Tongue (tissue), 2 donors: ENCODE measurements around the gene NHLRC3. TPM values are rescaled to one million over a fixed set of nuclear protein-coding genes. Genes with fewer than 3 reads are reported as not detected.
"Not testable (repeated sequence)": the region's sequence is repeated elsewhere in the genome, so short reads cannot be mapped to it uniquely, and the experiment has no call there.

Experiments
- DNase-seq: peaks from one replicate; pipeline ENCODE4 v3.0.0-alpha.2; 2015
- total RNA-seq: library from RNA; depleted of rRNA; stranded (reverse); fragments of >200 nt; gene quantifications from one replicate; pipeline ENCODE4 v1.2.3, GENCODE V29; 2014

NHLRC3 gene
- total RNA-seq, 1 donor from 2014 or later = 45.2 TPM

DNA sequence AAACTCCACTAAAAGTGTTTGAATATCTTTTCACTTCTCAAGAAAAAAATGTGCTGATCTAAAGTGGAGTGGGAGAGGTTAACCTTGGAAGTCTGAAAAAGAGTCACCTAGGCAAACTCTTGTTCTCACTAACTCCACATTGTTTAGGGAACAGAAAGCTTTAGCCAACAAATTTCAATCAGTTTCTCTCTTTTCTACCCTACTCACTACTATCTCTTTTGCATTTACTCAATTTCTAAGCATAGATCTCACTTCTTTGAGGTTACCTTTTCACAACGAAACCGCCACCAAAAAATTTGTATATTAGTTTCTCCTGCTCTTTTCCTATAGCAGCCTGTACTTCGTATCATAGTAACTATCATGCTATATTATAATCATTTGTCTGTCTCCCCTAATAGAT lies 6.3 kb downstream of the NHLRC3 start:
- DNase-seq = no peak

DNA sequence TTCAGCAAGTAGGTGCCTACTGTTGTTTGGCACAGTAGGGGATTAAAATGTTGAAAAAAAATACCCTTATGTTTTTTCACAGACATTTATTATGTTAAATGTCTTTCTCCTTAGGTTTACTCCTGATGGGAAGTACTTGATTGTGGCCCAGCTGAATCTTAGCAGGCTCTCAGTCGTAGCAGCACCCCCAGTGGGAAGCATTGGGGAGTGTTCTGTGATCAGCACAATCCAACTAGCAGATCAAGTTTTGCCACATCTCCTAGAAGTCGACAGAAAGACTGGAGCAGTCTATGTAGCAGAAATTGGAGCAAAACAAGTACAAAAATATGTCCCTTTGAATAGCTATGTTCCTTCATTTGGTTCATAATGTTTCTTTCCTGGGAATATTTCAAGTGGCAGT lies 9.3 kb downstream of the NHLRC3 start:
- DNase-seq = peak; percentile 21

DNA sequence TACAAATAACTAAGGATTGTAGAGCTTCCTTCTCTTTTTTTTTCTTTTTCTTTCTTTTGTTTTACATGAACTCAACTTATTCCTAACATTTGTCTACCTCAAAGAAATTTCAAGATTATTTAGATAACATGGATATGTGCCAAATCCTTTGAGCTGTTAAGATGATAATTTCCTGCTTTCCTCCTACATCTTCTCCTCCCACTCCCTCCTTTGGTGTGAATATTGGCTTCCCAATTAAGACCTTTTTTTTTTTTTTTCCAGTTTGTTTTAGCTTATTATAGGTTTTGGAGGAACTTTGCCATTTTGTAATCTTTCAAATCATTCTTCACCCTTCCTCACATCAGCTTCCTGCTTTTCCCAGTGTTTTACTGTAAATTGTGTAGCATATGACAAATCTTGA lies 10.6 kb downstream of the NHLRC3 start:
- DNase-seq = no peak

DNA sequence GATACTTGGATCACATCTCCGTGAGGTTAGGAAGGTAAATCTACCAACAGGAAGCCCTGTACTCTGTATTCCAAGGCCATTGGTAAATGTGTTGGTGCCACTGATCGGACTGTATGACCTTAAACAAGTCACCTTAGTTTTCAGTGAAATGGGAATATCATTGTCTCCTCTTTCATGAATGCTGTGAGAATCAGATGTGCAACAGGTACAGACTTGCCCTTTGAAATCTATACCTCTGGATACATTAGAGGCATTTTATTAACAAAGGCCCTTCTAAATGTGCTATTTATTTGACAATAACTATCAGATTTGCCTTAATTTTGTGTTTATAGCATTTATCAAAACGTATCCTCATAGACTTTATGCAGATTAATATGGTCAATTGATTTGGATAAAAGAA lies 11.0 kb downstream of the NHLRC3 start:
- DNase-seq = no peak

DNA sequence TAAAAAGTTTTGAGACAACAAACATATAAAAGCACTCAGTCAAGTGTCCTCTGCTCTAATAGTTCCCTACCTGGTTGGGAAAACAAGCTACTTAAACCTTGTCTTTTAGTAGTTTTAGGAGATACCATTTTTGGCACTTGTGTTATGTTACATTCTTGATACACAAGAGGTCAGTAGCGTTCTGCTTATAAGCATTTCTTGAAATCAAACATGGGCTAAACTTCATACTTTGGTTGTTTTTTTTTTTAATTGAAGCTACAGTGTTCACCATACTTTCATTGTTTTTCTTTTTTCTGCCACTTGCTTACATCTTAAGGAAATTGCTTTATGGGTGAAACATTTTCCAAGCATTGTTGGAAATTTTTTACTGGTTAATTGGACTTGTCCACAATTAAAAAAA lies 12.9 kb downstream of the NHLRC3 start:
- peak; percentile 68 for DNase-seq

DNA sequence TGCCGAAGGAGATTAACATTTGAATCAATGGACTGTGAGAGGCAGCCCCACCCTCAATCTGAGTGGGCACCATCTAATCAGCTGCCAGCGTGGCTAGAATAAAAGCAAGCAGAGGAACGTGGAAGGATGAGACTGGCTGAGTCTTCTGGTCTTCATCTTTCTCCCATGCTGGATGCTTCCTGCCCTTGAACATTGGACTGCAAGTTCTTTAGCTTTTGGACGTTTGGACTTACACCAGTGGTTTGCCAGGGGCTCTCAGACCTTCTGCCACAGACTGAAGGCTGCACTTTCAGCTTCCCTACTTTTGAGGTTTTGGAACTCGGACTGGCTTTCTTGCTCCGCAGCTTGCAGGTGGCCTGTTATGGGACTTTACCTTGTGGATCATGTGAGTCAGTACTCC lies 14.7 kb downstream of the NHLRC3 start:
- no peak for DNase-seq

DNA sequence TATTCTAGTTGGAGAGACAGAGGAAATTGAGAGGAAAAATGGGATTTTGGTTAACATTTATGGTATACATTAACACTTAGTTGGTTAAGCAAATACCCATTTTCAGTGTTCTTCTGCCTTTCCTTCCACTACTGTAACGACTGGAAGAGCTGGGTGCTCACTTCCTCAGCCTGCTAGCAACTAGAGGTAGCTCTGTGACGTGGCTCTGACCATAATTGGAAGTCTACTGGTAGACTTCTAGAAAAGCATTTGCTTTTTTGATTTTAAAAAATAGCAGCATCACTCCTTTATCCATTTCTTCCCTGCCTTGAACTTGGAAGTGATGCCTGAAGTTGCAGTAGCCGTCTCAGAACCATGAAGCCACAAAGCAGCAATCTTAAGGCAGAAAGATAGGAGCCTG lies 15.9 kb downstream of the NHLRC3 start:
- DNase-seq = no peak

DNA sequence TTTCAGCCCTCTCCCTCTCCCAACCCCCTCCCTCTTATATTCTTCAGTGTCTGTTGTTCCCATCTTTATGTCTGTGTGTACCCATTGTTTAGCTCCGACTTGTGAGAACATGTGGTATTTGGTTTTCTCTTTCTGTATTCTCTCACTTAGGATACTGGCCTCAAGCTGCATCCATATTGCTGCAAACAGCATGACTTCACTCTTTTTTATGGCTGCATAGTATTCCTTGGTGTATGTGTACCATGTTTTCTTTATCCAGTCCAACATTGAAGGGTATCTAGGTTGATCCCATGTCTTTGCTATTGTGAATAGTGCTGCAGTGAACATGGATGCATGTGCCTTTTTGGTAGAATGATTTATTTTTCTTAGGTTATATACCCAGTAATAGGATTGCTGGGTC lies 17.8 kb downstream of the NHLRC3 start:
- no peak for DNase-seq

DNA sequence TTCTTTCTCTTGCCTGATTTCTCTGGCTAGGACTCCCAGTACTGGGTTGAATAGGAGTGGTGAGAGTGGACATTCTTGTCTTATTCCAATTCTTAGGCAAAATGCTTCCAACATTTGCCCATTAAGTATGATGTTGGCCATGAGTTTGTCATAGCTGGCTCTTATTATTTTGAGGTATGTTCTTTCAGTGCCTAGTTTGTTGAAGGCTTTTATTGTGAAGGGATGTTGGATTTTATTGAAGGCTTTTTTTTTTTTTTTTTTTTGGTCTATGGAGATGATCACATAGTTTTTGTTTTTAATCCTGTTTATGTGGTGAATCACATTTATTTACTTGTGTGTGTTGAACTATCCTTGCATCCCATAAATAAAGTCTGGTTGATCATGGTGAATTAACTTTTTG lies 19.8 kb downstream of the NHLRC3 start:
- no peak for DNase-seq

DNA sequence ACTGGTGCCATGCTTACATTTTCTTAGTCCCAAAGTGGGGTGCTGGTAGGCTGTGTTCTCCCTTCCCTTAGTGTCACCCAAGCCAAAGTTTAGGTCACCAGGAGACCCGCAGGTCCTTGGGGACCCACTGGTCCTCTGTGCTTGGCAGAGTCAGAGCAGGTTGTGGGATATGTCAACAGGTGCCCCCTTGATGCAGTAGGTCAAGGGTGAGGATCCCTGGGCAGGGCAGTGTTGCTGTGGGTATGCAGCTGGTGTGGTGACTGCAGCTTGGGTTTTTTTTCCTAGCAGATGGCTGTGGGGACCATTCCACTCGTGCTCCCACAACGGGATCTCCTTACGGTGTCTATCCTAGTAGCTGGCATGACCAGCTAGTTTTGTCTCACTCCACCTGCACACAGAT lies 23.7 kb downstream of the NHLRC3 start:
- DNase-seq = no peak

DNA sequence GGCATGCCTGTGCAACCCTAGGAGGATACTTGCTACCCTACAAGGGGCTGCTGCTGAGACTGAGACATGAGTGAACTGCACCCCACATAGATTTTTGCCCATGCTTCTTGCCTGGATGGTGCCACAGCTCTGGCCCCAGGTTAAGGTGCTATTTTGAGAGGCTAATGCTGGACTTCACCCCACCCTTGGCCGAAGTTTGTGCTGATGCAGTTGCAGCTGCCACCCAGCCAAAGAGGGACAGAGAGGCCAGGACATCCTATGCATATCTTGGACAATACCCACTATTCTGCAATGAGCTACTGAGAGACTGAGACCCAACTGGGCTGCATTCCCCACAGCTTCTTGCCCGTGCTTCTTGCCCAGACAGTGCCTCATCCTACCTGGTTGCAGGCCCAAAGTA lies 34.6 kb downstream of the NHLRC3 start:
- DNase-seq = no peak

DNA sequence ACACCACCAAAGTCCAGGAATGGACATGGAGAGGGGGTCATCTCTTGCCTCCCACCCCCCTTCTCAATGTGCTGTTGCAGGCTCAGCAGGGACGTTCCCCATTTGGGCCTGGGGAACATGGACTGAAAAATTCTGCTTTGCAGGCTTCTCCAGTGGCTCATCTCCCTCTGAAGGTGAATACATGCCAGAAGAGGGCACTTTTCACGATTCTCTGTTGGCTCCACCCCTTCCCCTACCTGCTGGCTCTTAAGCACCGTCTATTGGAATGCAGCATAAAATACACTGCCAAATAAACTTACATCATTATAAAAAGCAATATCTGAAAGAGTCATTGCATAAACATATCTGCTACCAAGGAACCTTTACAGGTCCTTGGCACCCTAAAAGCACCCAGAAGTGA lies 35.7 kb downstream of the NHLRC3 start:
- DNase-seq = no peak

DNA sequence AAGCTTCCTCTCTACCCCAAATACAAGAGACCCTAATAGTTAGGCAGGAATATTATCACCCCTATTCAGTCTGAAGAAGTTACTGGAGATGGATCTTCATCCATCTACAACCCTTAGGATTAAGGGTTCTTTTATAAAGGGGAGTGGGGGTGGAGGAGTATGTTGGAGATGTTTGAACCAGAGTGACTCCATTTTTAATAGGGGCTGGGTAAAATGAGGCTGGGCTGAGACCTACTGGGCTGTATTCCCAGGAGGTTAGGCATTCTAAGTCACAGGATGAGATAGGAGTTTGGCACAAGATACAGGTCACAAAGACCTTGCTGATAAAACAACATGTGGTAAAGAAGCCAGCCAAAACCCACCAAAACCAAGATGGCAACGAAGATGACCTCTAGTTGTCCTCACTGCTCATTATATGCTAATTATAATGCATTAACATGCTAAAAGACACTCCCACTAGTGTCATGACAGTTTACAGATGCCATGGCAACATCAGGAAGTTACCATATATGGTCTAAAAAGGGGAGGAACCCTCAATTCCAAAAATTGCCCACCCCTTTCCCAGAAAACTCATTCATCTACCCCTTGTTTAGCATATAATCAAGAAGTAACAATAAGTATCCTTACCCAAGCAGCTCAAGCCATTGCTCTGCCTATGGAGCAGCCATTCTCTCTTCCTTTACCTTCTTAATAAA lies 48.1 kb downstream of the NHLRC3 start:
- DNase-seq = not testable (repeated sequence)

DNA sequence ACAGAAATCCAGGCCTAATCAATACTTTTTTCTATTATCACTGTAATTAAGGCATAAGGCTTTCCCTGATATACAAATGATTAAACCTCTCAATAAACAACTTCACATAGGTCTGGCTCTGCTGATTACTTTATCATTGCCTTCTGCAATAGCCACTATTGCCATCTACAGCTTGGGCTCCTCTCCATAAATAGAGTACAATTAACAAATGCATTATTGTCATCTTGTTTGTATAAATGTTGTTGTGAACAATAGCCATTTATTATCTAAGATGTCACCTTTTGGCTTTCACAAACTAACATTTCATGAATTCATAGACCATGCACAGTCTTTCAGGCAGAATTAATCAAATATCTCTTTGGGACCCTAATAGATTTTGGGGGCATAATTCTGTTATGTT lies 53.3 kb downstream of the NHLRC3 start:
- DNase-seq = no peak

DNA sequence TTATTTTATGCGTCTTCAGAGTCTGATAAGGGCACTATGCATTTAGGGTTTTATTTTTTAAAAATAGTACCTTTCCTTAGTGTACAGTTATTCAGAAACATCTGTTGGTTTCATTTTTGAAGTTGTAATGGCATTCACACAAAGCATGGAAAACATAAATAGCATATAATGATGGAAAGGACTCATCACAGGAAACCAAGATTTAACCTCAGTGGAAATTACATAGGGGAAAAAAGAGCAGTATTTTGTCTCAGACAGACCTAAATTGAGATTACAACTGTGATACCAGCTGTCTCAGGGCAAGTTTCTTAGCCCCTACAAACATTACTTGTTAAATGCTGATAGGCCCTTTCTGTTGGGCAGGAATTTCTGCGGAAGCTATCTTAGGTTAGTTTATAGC lies 57.2 kb downstream of the NHLRC3 start:
- DNase-seq = no peak

DNA sequence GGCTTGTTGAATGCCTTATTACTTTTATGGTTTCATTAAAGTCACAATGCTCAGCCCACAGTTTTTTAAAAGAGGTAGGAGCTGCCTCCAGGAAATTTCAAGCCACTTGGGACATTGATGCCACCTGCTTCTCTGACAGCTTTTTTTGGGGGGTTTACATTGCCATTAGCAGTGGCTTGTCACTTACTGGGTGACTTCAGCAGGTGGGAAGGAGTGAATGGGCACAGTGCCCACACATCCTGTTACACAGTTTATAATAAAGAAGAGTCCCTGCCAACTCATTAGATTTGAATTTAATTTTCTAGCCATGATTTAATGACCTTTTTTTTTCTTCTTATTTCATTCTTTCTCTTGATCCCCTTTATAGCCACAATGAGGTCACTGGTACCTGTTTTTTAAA lies 61.0 kb downstream of the NHLRC3 start:
- DNase-seq = no peak

Other genes with a start within 250 kb of the NHLRC3 start
- gene STOML3, start 47.6 kb upstream of the NHLRC3 start, total RNA-seq = 0.10 TPM
- gene PROSER1, start 367 bp upstream of the NHLRC3 start, total RNA-seq = 34.0 TPM